Nephron progenitor cell (in vitro differentiated cells): ENCODE data around the gene LGALS3BP.

Source experiments
- DNase-seq: peaks from one replicate; pipeline ENCODE4 v3.0.0; 2021
- H3K27ac Mint-ChIP-seq: 2 replicates; pipeline ENCODE4 v1.8.0; 2021; ENCODE audit warnings: mild to moderate bottlenecking, moderate library complexity, mixed read lengths
- H3K27me3 Mint-ChIP-seq: 2 replicates; pipeline ENCODE4 v1.8.0; 2021; ENCODE audit warnings: mild to moderate bottlenecking, low read depth, mixed read lengths; ENCODE audit not compliant: poor library complexity
- H3K36me3 Mint-ChIP-seq: 2 replicates; pipeline ENCODE4 v1.8.0; 2021; ENCODE audit warnings: low read depth, mixed read lengths
- H3K4me1 Mint-ChIP-seq: 2 replicates; pipeline ENCODE4 v1.8.0; 2021; ENCODE audit warnings: mixed read lengths
- H3K4me3 Mint-ChIP-seq: 2 replicates; pipeline ENCODE4 v1.8.0; 2021; ENCODE audit warnings: mild to moderate bottlenecking, moderate library complexity, mixed read lengths
- H3K9me3 Mint-ChIP-seq: 2 replicates; pipeline ENCODE4 v1.8.0; 2021; ENCODE audit warnings: mild to moderate bottlenecking, moderate library complexity, mixed read lengths
- TF ChIP-seq, protein P1 (sequence below): fragments of 200-600 bp; sonication (generic); IDR thresholded peaks from 2 replicates; pipeline ENCODE4 v1.5.0; 2021; ENCODE audit warnings: antibody characterized with exemption

Gene LGALS3BP

DNA sequence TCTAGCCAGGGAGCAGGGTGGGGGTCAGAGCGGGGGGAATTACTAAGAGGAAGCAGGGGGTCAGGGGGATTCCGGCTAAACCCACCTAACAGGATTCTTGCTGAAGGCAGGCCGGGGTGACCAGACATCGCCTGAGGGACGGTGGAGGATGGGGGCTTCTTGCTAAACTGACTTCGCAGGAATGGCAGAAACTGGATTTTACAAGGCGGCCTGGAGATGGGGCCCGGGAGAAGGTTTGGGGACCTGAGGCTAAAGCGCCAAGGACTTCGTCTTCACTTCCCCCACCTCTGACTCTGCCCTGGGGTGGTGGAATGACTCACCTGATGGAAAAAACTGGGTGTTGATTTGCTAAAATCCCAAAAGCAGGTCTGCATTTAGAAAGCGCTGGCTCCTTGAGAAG is 23.5 kb downstream of the LGALS3BP start:
- no peak for DNase-seq
- H3K36me3 Mint-ChIP-seq = peaks cover 1% of the 10 kb centered on the region
- H3K27ac Mint-ChIP-seq = peak overlapping the region; percentile 61
- no peak overlapping the region for H3K4me3 Mint-ChIP-seq
- peaks cover 44% of the 10 kb centered on the region for H3K4me1 Mint-ChIP-seq
- TF ChIP-seq, protein P1, sequence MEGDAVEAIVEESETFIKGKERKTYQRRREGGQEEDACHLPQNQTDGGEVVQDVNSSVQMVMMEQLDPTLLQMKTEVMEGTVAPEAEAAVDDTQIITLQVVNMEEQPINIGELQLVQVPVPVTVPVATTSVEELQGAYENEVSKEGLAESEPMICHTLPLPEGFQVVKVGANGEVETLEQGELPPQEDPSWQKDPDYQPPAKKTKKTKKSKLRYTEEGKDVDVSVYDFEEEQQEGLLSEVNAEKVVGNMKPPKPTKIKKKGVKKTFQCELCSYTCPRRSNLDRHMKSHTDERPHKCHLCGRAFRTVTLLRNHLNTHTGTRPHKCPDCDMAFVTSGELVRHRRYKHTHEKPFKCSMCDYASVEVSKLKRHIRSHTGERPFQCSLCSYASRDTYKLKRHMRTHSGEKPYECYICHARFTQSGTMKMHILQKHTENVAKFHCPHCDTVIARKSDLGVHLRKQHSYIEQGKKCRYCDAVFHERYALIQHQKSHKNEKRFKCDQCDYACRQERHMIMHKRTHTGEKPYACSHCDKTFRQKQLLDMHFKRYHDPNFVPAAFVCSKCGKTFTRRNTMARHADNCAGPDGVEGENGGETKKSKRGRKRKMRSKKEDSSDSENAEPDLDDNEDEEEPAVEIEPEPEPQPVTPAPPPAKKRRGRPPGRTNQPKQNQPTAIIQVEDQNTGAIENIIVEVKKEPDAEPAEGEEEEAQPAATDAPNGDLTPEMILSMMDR = no peak
- peaks cover 12% of the 10 kb centered on the region for H3K27me3 Mint-ChIP-seq
- H3K9me3 Mint-ChIP-seq = peaks cover 3% of the 10 kb centered on the region

DNA sequence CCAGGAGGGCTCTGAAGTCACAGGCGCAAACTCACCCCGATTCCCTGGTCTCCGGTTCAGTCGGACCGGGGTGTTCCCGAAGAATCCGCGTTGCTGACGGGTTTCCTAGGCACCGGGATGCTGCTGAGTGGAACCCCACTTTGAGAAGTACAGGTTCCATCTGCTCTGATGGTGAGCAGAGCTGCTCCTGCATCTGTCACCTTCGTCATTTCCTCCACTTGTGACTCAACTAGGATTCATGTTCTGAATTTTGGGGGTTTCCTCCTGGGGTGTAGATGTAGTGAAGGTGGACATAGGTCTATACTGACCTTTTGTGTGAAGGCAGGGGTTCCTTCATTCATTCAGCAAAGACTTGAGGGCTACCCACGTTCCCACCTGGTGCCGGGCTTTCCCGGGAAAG is 25.0 kb downstream of the LGALS3BP start:
- TF ChIP-seq, protein P1 = no peak
- Mint-ChIP-seq H3K27ac (no peak overlapping the region), H3K36me3 (peaks cover 12% of the 10 kb centered on the region), H3K4me3 (no peak overlapping the region), H3K9me3 (peaks cover 19% of the 10 kb centered on the region), H3K4me1 (peaks cover 44% of the 10 kb centered on the region), H3K27me3 (peaks cover 12% of the 10 kb centered on the region)
- no peak for DNase-seq

DNA sequence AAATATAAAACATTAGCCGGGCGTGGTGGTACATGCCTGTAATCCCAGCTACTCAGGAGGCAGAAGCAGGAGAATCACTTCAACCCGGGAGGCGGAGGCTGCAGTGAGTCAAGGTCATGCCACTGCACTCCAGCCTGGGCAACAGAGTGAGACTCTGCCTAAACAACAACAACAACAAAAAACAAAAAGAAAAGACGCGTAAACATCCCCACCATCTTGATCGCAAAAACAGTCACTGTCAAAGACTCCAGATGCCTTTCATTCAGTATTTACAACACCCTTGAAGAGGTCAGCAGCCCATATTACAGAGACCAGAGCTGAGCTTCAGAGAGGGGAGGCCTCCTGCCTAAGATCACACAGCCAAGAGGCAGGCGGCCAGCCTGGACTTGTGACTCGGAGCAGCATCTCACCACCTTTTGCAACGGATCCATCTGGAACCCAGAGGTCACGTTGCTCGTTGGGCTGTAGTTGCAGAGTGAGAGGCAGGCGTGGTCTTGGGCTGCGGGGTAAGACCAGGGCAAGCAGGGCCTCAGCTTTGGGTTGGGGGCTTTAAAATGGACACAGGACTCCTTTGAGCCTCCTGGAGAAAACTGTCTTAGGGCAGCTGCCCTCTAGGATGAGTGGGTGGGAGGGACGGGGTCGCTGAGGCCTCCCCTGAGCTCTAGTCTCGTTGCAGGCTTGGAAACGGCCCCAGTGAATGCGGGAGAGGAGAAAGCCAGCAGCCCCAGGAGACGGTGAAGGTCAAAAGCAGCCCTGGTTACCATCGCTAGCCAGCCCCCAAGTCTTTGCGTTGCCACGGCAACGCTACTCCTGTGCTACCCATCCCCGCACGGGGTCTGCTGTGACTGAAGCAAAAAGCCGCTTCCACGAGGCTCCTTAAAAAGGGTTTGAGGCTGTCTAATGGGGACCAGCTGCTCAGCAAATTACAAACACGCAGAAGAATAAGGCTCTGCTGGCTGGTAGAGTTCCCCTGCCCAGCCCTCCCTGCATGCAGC is 26.1 kb downstream of the LGALS3BP start:
- TF ChIP-seq, protein P1 = no peak
- H3K27me3 Mint-ChIP-seq = peaks cover 16% of the 10 kb centered on the region
- H3K9me3 Mint-ChIP-seq = peaks cover 23% of the 10 kb centered on the region
- H3K27ac Mint-ChIP-seq = no peak overlapping the region
- peak overlapping the region; percentile 35 for H3K4me3 Mint-ChIP-seq
- H3K36me3 Mint-ChIP-seq = peaks cover 12% of the 10 kb centered on the region
- peak; percentile 49 for DNase-seq
- H3K4me1 Mint-ChIP-seq = peaks cover 38% of the 10 kb centered on the region

DNA sequence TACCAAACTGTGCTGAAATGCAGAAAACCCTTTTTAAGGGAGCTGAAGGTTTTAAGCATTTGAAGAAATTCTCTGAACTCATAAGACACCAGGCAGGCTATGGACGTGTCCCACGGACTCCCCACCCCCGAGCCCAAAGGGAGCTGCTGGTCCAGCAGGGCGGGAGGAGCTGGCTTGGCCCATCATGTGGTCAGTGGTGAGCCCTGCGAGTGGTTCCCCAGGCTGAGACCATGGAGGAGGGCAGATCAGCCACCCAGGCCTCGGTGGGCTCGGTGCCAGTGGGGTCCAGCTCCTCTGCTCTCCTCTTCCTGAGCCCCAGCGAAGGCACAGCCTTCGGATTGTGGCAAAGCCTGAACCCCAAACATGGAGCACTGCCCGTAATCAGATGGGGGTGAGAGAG is 27.0 kb downstream of the LGALS3BP start:
- H3K9me3 Mint-ChIP-seq = peaks cover 23% of the 10 kb centered on the region
- peaks cover 16% of the 10 kb centered on the region for H3K27me3 Mint-ChIP-seq
- no peak overlapping the region for H3K4me3 Mint-ChIP-seq
- TF ChIP-seq, protein P1 = no peak
- H3K4me1 Mint-ChIP-seq = peaks cover 39% of the 10 kb centered on the region
- peak overlapping the region; percentile 68 for H3K27ac Mint-ChIP-seq
- peaks cover 12% of the 10 kb centered on the region for H3K36me3 Mint-ChIP-seq
- no peak for DNase-seq

DNA sequence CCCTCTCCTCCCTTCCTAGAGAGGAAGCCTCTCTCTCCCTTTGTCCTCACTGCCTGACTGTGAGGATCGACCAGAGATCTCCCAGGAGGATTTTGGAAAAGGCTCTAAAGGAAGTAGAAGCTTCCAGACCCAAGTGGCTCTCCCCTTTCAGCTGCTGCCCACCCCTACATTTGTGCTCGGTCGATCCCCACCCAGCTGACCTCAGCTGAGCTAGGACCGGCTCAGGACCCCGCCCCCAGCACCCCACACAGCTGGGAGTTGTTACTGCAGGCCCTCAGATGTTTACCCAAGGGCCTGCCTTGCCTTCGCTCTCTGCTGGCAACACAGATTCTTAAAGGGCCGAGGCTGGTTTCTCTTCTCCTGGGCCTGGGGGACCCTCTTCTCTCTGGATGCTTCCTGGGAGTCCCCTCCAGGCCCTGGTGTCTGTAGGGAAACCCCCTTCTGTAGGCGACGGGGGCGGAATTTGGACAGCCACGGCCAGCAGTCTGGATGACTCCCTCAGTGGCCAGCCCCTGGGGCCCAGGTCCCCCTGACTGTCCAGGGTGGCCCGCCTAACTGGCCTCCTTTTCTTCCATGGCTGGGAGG is 27.7 kb downstream of the LGALS3BP start:
- peaks cover 23% of the 10 kb centered on the region for H3K9me3 Mint-ChIP-seq
- no peak overlapping the region for H3K4me3 Mint-ChIP-seq
- DNase-seq = no peak
- H3K27me3 Mint-ChIP-seq = peaks cover 15% of the 10 kb centered on the region
- TF ChIP-seq, protein P1 = no peak
- peaks cover 46% of the 10 kb centered on the region for H3K4me1 Mint-ChIP-seq
- H3K36me3 Mint-ChIP-seq = peaks cover 12% of the 10 kb centered on the region
- H3K27ac Mint-ChIP-seq = peak overlapping the region; percentile 68
